Sciatic nerve (tissue), 2 donors: ENCODE measurements around the gene CEP350. TPM values are rescaled to one million over a fixed set of nuclear protein-coding genes. Genes with fewer than 3 reads are reported as not detected.

Source experiments
- ATAC-seq: fragments of 200-7000 bp; cut with Tn5 transposase; one replicate; pipeline ENCODE4 v1.9.1; 2020; ENCODE audit warnings: mild to moderate bottlenecking, moderate library complexity
- DNase-seq: peaks from one replicate; pipeline ENCODE4 v3.0.0-alpha.2; 2020; ENCODE audit warnings: low spot score
- intact Hi-C: fragments of 100-400 bp; cut with DNase I; formaldehyde crosslinking; loops from one replicate; pipeline ENCODE4 v1.14.2; 2022
- total RNA-seq: library from RNA; stranded (reverse); fragmentation: NEBNext Ultra II Directional; extraction: Animal tissue kit (Norgen Biotek cat#: 25700); gene quantifications from one replicate; pipeline ENCODE4 v1.2.1, GENCODE V29; 2021
- donor health status: DM: no; HTN: no; CAD: no.
- donor health status: DM: no; HTN: no; CAD: no.

CEP350 gene
- total RNA-seq, 1 donor from 2014 or later: 70.0 TPM

DNA sequence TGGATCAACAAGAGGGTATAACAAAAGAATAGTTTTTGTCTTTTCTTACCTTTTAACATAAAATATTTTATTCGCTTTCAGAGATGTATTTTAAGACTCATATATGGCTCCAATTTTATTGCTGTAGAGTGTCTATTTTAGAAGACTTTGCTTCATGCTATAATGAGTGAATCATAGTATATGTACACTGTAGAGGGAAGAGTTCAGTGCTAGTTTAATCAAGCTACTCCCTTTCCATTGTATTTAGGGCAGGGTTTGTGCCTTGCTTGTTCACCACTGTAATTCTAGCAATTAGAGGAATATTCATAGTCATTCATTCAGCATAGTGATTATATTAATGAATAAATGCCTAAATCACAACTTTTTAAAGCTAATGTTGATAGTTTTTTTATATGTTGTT is 78.8 kb downstream of the CEP350 start:
- no peak for DNase-seq
- no peak for ATAC-seq
- intact Hi-C loops: no loop called here

DNA sequence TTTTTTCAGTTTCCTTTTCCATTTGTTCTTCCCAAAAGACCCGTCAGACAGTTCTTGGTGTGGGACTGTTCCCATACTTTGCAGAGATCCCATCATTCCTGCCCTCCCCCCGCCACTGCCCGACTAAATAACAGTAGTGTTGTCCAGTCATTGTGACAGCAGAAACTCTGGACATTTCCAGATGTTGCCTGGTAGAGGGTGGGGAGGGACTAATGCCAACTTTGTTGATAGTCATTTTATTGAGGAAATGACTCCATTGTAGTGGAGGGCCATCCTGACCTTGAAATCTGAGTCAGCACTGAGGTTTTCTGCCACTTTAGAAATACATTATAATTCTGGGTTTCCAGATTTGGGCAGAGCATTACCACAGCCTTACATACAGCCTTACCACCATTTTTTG is 85.4 kb downstream of the CEP350 start:
- no peak for ATAC-seq
- intact Hi-C loops: no loop called here
- DNase-seq: no peak

DNA sequence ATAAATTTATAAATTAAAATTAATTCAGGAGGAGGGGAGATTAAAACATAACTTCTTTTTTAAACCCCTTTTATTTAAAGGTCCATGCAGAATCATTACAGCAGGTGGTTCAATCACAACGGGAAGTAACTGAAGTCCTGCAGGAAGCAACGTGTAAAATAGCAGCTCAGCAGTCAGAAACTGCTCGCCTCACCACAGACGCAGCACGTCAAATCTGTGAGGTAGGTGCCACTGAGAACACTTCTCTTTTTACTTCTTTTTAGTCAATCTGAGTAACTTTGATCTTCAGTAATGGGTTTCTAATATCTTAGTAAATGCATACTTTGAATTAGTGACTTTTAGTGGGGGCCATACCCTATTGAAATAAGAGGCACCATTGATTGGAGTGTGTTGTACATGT is 87.0 kb downstream of the CEP350 start:
- ATAC-seq (no peak), DNase-seq (no peak)
- intact Hi-C loops: no loop called here

DNA sequence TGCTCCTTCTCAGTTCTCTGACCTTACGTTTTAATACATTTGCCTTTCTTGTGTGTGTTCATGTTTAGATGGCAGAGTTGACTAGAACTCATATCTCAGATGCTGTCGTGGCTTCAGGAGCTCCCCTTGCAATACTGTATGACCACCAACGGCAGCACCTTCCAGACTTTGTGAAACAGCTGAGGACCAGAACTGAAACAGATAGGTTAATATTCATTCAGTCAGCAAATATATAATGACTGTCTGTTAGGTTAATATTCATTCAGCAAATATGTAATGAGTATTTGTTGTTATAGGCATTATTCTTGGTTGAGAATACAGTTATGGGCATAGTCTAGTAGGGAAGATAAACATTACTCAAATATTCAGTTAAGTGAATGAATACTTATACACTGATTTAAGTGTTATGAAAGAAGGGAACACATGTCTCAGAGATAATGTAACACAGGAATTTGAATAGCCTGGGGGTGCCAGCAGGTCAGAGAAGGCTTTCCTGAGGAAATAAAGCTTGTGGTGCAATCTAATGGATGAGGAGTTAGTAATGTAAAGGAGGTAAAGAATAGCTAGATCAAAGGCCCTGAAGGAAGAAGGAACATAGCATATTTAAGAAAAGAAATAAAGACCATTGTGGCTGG is 88.5 kb downstream of the CEP350 start:
- intact Hi-C loops: no loop called here
- no peak for ATAC-seq

DNA sequence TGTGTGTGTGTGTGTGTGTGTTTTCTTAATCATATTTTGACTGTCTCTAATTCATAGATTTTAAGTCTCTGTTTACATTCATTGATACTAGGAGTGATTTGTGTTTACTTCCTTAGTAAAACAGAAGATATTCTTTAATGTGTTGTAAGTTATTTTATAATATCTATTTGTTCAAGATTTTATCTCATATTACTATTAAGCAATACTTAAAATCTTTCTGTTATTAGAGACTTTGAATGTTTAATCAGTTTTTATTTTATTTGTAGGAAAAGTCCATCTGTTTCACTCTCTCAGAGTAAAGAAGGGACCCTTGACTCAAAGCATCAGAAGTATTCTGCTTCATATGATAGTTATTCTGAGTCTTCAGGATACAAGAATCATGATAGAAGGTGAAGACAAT is 89.2 kb downstream of the CEP350 start:
- intact Hi-C loops: no loop called here
- DNase-seq: no peak
- no peak for ATAC-seq

More for the DNA sequence above, 88.5 kb downstream of the CEP350 start:
- no peak for DNase-seq

DNA sequence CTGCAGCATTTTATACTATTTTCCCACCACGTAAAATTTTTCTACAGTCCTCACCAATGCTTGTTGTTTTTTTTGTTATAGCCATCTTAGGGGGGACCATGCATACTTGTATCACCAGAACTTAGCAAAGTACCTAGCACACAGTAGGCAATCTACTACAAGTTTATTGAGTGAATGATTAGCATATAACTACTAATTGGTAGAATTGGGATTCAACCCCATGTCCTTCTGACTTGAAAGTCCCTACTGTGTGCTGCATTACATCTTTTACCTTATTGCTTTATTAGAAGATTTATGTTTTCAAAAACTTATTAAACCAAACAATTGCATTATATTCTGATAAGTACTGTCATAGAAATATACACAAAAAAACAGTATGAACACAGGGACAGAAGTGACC is 92.1 kb downstream of the CEP350 start:
- intact Hi-C loops: no loop called here
- no peak for ATAC-seq
- no peak for DNase-seq

DNA sequence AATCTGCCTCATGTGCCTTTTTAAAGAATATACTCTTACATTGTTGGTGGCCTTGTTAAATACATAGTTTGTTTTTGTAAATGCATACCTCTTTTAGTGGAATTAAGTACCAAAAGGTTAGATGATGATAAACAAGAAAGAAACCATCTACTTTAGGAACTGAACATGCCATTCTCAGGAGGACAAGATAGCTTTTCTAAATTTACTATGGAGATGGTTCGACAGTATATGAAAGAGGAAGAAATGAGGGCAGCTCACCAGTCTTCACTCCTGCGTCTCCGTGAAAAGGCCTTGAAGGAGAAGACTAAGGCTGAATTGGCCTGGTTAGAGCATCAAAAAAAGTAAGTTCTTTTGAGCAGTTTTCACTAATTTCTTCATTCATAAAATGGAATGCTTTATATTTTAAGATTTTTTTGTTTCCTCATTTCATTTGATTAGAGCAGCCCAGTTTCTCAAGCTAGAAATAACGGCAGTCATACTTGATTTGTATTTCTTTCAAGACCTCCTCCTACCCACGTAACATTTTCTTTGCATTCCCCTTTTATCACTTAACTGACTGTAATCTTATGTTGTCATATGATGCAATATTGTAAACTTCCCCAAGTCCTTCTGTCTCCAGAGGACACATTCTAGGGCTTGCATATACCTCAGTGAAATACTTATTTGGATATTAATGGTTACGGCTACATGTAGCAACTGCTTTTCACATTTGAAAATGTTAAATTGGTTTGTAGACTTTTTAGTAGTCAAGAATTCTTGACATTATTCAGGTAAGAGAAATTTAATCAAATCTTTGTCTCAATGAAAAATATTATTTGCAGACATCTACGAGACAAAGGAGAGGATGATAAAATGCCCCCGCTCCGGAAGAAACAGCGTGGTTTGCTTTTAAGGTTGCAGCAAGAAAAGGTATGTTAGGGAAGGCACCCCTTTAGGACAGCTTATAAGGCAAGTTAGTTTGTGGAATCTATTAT is 99.3 kb downstream of the CEP350 start:
- intact Hi-C loops: no loop called here
- DNase-seq (no peak), ATAC-seq (no peak)

DNA sequence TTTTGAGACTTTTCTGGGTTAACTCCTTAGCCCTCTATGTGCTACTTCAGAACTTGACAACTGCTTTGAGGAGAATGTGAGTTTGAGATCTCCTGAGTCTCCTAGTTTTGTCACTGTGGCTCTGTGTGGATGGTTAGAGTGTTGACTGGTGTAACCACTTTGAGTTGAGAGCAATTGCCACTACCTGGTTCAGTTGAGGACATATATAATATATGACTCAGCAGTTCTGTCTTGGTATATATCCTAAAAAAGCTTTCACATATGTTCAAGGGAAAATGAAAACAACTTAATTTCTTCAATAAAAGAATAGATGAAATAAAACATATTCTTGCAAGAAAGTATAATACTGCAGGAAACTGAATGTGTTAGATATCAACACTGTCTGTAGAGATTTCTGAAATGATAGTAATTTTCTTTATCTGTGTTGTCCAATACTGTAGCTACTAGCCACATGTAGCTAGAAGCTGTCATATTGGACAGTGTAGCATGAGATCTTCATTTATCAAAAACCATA is 103.3 kb downstream of the CEP350 start:
- DNase-seq (no peak), ATAC-seq (no peak)
- intact Hi-C loops: no loop called here

DNA sequence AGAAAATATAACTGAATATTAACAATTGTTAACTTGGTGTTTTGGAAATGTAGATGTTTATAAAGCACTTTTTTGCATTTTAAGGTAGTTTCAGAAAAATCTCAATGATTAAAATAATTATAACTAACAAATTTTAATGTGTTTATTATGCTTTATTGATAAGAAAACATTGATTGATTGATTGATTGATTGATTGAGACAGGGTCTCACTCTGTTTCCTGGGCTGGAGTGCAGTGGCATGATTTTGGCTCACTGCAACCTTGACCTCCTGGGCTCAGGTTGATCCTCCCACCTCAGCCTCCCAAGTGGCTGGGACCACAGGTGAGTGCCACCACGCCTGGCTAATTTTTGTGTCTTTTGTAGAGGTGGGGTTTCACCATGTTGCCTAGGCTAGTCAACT is 106.4 kb downstream of the CEP350 start:
- no peak for DNase-seq
- intact Hi-C loops: no loop called here
- no peak for ATAC-seq

DNA sequence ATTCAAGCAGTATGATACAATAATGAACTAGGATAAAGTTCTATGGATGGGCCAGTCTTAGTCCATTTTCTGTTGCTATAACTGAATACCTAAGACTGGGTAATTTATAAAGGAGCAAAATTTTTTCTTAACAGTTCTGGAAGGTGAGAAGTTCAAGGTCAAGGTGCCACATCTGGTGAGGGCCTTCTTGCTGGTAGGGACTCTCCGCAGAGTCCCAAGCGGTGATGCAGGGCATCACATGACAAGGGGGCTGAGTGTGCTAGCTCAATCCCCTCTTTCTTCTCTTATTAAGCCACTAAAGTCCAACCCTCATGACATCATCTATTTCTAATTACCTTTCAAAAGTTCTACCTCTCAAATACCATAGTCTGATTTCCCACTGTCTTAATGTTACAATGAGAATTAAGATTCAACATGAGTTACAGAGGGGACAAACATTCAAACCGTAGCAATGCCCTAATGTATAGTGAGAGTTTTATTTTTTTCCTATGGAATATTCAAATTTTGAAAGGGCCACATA is 107.9 kb downstream of the CEP350 start:
- intact Hi-C loops: no loop called here

DNA sequence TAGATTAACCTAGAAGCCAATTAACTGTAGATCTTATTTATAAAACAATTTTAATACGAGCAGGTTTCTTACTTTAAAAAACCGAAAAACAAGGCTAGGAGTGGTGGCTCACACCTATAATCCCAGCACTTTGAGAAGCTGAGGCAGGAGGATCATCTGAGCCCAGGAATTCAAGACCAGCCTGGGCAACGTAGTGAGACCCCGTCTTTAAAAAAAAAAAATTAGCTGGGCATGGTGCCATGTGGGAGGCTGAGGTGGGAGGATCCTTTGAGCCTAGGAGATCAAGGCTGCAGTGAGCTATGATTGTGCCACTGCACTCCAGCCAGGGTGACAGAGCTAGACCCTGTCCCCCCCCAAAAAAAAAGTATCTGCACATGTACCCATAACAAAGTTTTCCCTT is 110.8 kb downstream of the CEP350 start:
- intact Hi-C loops: loop anchor here (5.0 kb wide), 1 partner anchor 1048 kb away; no protein-coding TSS in a partner anchor
- ATAC-seq: no peak
- no peak for DNase-seq

More for the DNA sequence above, 107.9 kb downstream of the CEP350 start:
- DNase-seq (no peak), ATAC-seq (no peak)

DNA sequence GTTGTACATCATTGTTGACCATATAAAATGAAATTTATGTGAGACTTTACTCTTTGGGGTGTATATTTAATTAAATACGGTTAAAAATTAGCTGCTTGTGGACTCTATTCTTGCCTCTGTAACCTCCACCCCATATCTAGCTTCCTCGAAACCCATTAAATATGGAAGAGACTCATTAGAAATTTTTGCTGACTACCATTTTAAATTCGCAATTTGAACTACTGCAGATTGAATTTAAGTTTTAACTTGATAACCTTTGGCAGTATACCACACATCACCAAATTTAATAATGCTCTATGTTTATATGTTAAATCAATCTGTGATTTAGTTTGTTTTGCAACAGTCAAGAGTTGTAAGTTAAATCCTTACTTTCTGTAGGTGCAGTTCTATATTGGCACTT is 111.5 kb downstream of the CEP350 start:
- ATAC-seq (no peak), DNase-seq (no peak)
- intact Hi-C loops: loop anchor here (5.0 kb wide), 1 partner anchor 1049 kb away; no protein-coding TSS in a partner anchor

DNA sequence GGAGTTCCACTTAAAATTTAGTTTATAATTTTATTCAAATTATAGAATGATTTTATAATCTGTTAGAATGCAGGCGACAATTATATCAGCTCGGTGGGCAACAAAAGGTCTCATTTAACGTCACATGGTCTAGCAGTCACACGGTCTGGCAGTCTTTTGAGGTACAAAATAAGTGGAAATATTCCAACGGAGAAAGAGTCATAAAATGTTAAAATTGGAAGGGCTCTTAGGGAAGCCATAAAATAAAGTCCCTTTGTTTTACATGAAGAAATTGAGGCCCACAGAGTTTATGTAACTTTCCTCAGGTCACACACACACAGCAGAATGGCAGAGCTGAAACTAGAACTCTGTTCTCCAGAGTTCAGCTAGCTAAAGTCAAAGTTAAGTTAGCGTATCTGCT is 115.7 kb downstream of the CEP350 start:
- DNase-seq: no peak
- intact Hi-C loops: no loop called here
- ATAC-seq: no peak

DNA sequence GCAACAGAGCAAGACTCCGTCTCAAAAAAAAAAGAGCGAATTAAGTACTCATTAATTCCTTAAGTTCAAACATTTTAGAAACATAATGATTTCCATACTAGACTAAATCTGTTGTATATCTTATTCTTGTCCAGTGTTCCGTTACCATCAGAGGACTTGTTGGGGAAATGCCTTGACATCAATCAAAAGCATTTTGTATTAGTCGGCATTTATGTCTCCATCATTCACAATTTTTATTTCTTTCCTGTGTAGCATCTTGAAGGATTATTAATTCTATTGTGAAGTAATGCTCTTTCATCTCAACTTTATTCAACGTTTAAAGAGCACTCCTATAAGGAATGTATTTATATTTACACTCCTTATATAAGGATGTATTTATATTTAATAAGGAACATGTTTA is 117.1 kb downstream of the CEP350 start:
- DNase-seq: no peak
- intact Hi-C loops: no loop called here
- ATAC-seq: no peak

DNA sequence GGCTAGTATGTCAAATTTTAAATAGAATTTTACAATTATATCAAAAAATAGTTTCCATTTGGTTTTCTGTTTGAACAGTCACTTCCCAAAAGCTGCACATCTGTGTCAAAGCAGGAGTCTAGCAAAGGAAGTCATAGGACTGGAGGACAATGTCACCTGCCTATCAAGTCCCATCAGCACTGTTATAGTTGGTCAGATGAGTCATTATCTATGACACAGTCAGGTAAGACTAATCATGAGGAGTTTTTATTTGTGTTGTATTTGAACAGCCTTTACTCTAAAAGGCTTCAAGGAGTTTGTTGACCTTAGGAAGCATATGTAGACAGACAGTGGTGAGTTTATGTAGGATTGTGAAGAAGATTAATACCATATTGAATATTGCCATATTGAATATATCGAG is 125.8 kb downstream of the CEP350 start:
- ATAC-seq (no peak), DNase-seq (no peak)
- intact Hi-C loops: no loop called here

DNA sequence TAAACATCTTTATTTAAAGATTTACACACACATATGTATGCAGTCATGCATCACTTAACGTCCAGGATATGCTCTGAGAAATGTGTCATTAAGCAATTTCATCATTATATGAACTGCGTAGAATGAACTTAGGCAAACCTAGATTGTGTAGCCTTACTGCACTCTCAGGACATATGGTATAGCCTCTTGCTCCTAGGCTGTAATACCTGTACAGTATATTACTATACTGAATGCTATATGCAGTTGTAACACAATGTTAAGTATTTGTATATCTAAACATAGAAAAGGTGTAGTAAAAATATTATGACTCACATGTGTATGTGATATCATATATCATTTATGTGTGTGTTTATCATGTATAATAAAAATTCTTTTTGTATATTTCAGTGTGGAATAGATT is 126.9 kb downstream of the CEP350 start:
- ATAC-seq (no peak), DNase-seq (no peak)
- intact Hi-C loops: no loop called here

DNA sequence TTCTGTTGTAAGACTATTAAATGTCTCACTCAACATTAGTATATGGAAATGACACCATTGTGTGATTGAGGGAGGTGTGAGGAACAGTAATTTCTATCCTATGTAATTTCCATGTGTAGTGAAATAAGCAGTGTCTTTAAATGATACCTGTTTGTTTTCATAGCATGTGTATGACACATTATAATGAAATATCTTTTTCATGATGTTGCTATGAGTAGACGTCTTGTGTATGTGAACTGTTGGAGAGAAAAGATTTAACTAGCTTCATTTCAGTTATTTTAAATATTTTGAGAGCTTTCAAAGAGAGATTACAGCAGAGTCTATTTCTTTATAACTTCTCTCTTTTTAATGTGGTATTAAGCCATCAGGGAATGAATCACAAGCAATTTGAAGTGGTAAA is 128.6 kb downstream of the CEP350 start:
- intact Hi-C loops: no loop called here
- no peak for ATAC-seq

DNA sequence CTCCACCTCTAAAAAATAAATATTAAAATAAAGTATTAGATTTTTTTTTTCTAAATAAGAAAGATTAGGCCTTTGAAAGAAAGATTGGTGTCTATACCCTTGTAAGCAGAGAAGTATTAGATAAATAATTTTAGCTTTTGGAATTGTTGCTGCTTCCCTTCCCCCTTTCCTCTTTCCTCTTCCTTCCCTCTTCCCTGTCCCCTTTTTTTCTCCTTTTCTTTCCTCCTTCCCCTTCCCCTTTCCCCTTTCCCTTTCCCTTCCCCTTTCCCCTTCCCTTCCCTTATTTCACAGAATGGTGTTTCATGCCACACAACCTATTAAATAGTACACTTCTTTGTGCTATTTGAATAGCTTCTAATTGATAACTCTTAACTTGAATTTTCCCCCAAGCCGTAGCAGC is 130.3 kb downstream of the CEP350 start:
- DNase-seq: no peak
- no peak for ATAC-seq
- intact Hi-C loops: loop anchor here (5.0 kb wide), 1 partner anchor 92 kb away; no protein-coding TSS in a partner anchor

More for the DNA sequence above, 128.6 kb downstream of the CEP350 start:
- no peak for DNase-seq

DNA sequence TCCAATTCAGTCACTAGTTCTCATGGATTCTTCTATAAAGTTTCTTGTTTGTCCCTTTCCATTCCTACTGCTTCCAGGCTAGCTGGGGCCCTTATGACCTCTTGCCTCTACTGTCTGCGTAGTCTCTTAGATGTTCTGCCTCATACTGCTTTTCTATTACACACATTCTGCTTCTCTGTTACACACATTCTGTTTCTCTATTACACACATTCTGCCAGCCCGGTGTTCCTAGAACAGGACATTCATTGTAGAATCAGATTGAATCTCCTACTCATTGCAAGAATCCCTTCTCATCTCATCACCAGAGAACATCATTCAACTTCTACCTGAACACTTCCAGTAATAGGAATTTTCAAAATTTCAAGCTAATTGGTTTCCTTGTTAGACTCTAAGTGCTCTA is 130.7 kb downstream of the CEP350 start:
- no peak for ATAC-seq
- DNase-seq: no peak
- intact Hi-C loops: loop anchor here (5.0 kb wide), 1 partner anchor 92 kb away; no protein-coding TSS in a partner anchor
